ENCODE results near the gene ANKZF1. TPM values are rescaled to one million over a fixed set of nuclear protein-coding genes. Genes with fewer than 3 reads are reported as not detected.

The ANKZF1 gene
- total and polyA plus RNA-seq, 2 of the 8 experiments (the other 6 are each of a cell fraction or from before 2014, with no cell fraction given): 32.5 to 50.1 TPM

DNA sequence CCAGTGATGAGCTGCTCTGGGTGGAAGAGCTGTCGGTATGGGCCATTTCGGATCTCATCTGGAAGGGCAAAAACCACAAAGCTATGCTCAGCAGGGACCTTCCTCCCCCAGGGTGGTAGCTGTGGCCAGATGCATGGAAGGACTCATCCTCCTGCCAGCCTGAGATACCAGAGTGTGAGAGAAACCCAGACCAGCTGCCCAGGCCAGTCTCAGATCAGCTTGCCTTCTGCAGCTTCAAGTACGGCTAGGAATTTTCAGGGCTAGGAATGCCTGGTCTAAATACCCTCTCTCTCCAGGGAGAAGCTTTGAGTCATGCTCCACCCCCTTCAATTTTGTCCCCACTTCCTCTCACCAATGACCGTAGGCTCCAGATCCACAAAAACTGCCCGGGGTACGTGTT lies 22.1 kb downstream of the ANKZF1 start:
- Histone ChIP-seq H3K4me2 (ENCODE audit: insufficient read depth in 1 of 2, low read depth in 2 of 2, low read length in 2 of 2) (peak overlapping the region; percentile 31 to 92; a peak in 2 of 4 replicates), H4K5ac (ENCODE audit: insufficient read length, low read depth, low read length) (no peak overlapping the region), H2BK12ac (ENCODE audit: low read depth, low read length) (no peak overlapping the region), H3K4ac (replicated peaks; ENCODE audit: insufficient read length, low read depth, low read length) (no peak overlapping the region), H3K4me3 (ENCODE audit: extremely low read depth in 1 of 4, insufficient read depth in 2 of 4, low read depth in 3 of 4, low read length in 4 of 4) (no peak overlapping the region), H3K27me3 (replicated peaks in 1 of 4; ENCODE audit: control insufficient read depth in 3 of 4, extremely low read depth in 1 of 4, insufficient read depth in 3 of 4, low read length in 3 of 4) (peaks cover 16 to 43% (median 35%) of the 10 kb centered on the region in 4 experiments), H2BK120ac (replicated peaks; ENCODE audit: low read depth, low read length) (no peak overlapping the region), H3K18ac (ENCODE audit: extremely low read depth, low read length) (no peak overlapping the region), H2BK5ac (ENCODE audit: low read depth, low read length) (no peak overlapping the region), H3K79me1 (ENCODE audit: low read depth, low read length) (peaks cover 2% of the 10 kb centered on the region; the same call in 1 of the 2 replicates), H3K4me1 (replicated peaks in 1 of 4; ENCODE audit: control insufficient read depth in 3 of 4, insufficient read depth in 4 of 4, low read length in 3 of 4) (peaks cover 5 to 14% (median 9%) of the 10 kb centered on the region in 4 experiments), H3K14ac (ENCODE audit: insufficient read length) (no peak overlapping the region), H3K23ac (ENCODE audit: insufficient read length) (no peak overlapping the region), H2AFZ (ENCODE audit: low read length) (no peak overlapping the region), H3K56ac (replicated peaks; ENCODE audit: insufficient read length, low read depth, low read length) (no peak overlapping the region), H3K9ac (replicated peaks in 1 of 4; ENCODE audit: extremely low read depth in 1 of 4, low read depth in 3 of 4, low read length in 3 of 4) (no peak overlapping the region), H3K27ac (ENCODE audit: low read depth, low read length) (no peak overlapping the region), H3K9me3 (ENCODE audit: insufficient read depth in 2 of 2, low read depth in 1 of 2, low read length in 1 of 2) (no peaks in the 10 kb centered on the region), H4K8ac (ENCODE audit: extremely low read depth, insufficient read depth, low read length) (no peak overlapping the region), H4K20me1 (replicated peaks in 1 of 2; ENCODE audit: control insufficient read depth in 1 of 2, insufficient read depth in 2 of 2, low read length in 2 of 2) (peaks cover 0 to 2% of the 10 kb centered on the region in 2 experiments), H3K79me2 (ENCODE audit: control insufficient read depth in 1 of 2, insufficient read depth in 2 of 2, low read length in 2 of 2) (no peaks in the 10 kb centered on the region), H2BK15ac (ENCODE audit: low read length) (0 out of 2 replicates have a peak overlapping the region, but pooled peaks have one; percentile 23), H4K91ac (replicated peaks; ENCODE audit: insufficient read length, low read length) (no peak overlapping the region), H3K36me3 (ENCODE audit: control insufficient read depth in 2 of 4, insufficient read depth in 4 of 4, low read length in 3 of 4) (peaks cover 0 to 9% (median 5%) of the 10 kb centered on the region in 4 experiments; a peak in 5 of 8 replicates), H2AK5ac (ENCODE audit: low read depth, low read length) (no peak overlapping the region), H3K23me2 (ENCODE audit: low read depth, low read length) (peaks cover 17% of the 10 kb centered on the region), H2BK20ac (ENCODE audit: low read length) (no peak overlapping the region)
- ChIA-PET POLR2A (ENCODE audit: partially characterized antibody) (interaction anchor here (1.8 to 14.9 kb wide), 9 partner anchors 10 to 46 kb away, joined by 6 to 190 read pairs (median 15); partner anchors contain the start of genes ABCB6, ANKZF1, ATG9A and DNAJB2), CTCF (ENCODE audit: partially characterized antibody) (interaction anchor here (0.7 to 6.6 kb wide), 8 partner anchors 10 to 97 kb away, joined by 3 to 118 read pairs (median 4); partner anchors contain the start of gene DNAJB2)
- FAIRE-seq: no peak
- no peak for DNase-seq (ENCODE audit: low read depth in 1 of 2, low spot score in 2 of 2)
- WGBS, 2 experiments (ENCODE audit: extremely low coverage in 1 of 2, insufficient coverage in 1 of 2, insufficient read length in 1 of 2, insufficient replicate concordance in 2 of 2, low coverage in 1 of 2, low lambda C conversion rate in 2 of 2, missing lambda C conversion rate in 1 of 2): 86% methylated on average over 6 of the region's 6 CpGs; no CpG with 5 or more reads in 1 of the 2 experiments
- TF ChIP-seq, protein P1, sequence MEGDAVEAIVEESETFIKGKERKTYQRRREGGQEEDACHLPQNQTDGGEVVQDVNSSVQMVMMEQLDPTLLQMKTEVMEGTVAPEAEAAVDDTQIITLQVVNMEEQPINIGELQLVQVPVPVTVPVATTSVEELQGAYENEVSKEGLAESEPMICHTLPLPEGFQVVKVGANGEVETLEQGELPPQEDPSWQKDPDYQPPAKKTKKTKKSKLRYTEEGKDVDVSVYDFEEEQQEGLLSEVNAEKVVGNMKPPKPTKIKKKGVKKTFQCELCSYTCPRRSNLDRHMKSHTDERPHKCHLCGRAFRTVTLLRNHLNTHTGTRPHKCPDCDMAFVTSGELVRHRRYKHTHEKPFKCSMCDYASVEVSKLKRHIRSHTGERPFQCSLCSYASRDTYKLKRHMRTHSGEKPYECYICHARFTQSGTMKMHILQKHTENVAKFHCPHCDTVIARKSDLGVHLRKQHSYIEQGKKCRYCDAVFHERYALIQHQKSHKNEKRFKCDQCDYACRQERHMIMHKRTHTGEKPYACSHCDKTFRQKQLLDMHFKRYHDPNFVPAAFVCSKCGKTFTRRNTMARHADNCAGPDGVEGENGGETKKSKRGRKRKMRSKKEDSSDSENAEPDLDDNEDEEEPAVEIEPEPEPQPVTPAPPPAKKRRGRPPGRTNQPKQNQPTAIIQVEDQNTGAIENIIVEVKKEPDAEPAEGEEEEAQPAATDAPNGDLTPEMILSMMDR (IDR thresholded peaks at IDR 0.05; ENCODE audit: control extremely low read depth in 1 of 3, insufficient read depth in 1 of 3, low read depth in 1 of 3, low read length in 3 of 3): no peak
- TF ChIP-seq JUN (IDR thresholded peaks at IDR 0.05; ENCODE audit: low read depth, low read length) (no peak), ASH2L (IDR thresholded peaks at IDR 0.05; ENCODE audit: low read length) (no peak), TAF1 (IDR thresholded peaks at IDR 0.05; ENCODE audit: low read depth, low read length) (no peak), NRF1 (IDR thresholded peaks at IDR 0.05; ENCODE audit: low read depth, low read length) (no peak), NANOG (IDR thresholded peaks at IDR 0.05; ENCODE audit: insufficient read depth, low read depth, low read length, poor library complexity, severe bottlenecking) (no peak), SIRT6 (IDR thresholded peaks at IDR 0.05; ENCODE audit: low read length) (no peak), SIX5 (IDR thresholded peaks at IDR 0.05; ENCODE audit: low read depth, low read length) (no peak), CHD1 (IDR thresholded peaks at IDR 0.05; ENCODE audit: low read depth, low read length) (no peak)
- TF ChIP-seq, protein P2, sequence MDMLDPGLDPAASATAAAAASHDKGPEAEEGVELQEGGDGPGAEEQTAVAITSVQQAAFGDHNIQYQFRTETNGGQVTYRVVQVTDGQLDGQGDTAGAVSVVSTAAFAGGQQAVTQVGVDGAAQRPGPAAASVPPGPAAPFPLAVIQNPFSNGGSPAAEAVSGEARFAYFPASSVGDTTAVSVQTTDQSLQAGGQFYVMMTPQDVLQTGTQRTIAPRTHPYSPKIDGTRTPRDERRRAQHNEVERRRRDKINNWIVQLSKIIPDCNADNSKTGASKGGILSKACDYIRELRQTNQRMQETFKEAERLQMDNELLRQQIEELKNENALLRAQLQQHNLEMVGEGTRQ (IDR thresholded peaks at IDR 0.05; ENCODE audit: low read length): no peak
